ENCODE results near the gene DUSP6.

DUSP6 gene

GRCh38 chr12:89353188-89353822 lies 1.0 kb upstream of the DUSP6 start:
- Histone ChIP-seq H4K91ac (ENCODE audit: low read depth, low read length) (peak overlapping the region; percentile 94), H3K27me3 (ENCODE audit: insufficient read depth, low read length) (peaks cover 10% of the 10 kb centered on the region), H3K23ac (ENCODE audit: low read length) (no peak overlapping the region), H2BK12ac (ENCODE audit: low read length) (peak overlapping the region; percentile 42), H2BK120ac (ENCODE audit: insufficient read depth, low read length, poor library complexity) (peak overlapping the region; percentile 86), H3K79me2 (ENCODE audit: control insufficient read depth, insufficient read depth, low read length, poor library complexity) (peaks cover 18% of the 10 kb centered on the region), H3K4me1 (ENCODE audit: control insufficient read depth in 1 of 2, insufficient read depth in 2 of 2, low read length in 2 of 2) (peaks cover 15 to 19% of the 10 kb centered on the region in 2 experiments), H3K18ac (ENCODE audit: low read length) (peak overlapping the region; percentile 86), H3K4me3 (ENCODE audit: low read depth, low read length) (peak overlapping the region; percentile 79), H3K27ac (ENCODE audit: low read depth, low read length) (peak overlapping the region; percentile 96), H3K4ac (ENCODE audit: low read depth, low read length) (peak overlapping the region; percentile 66), H2AFZ (ENCODE audit: insufficient read depth, low read length, poor library complexity) (peak overlapping the region; percentile 84), H3K79me1 (ENCODE audit: low read length) (peaks cover 29% of the 10 kb centered on the region), H3K14ac (ENCODE audit: low read length) (peak overlapping the region; percentile 97), H3K9ac (ENCODE audit: low read length) (peak overlapping the region; percentile 89), H3K36me3 (ENCODE audit: control insufficient read depth in 1 of 2, insufficient read depth in 2 of 2, low read length in 2 of 2) (peaks cover 5 to 6% of the 10 kb centered on the region in 2 experiments), H4K12ac (ENCODE audit: low read depth, low read length) (peak overlapping the region; percentile 84), H2AK5ac (ENCODE audit: low read length) (peak overlapping the region; percentile 49), H2BK5ac (ENCODE audit: low read depth, low read length, poor library complexity) (peak overlapping the region; percentile 89), H4K8ac (ENCODE audit: low read depth, low read length) (peak overlapping the region; percentile 91), H3K9me3 (ENCODE audit: insufficient read depth, low read depth, low read length) (peaks cover 2% of the 10 kb centered on the region), H3K4me2 (ENCODE audit: low read length) (peak overlapping the region; percentile 89)
- no CpG with 5 or more reads among the region's 49 CpGs for WGBS (ENCODE audit: extremely low coverage, insufficient coverage, insufficient read length)
- peak in 1 of 2 donors; percentile 45 for DNase-seq

DNA sequence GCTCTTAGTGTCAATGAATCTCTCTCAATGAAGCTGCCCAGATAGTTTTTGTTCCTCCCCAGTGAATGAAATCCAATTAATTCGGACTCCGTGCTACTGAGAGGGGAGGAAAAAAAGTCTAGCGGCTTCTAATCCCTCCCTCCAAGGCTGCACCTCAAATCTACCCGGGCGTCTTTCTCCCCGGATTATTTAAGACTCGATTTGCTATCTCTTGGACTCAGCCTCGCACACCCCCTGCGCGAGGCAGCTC lies 134 bp downstream of the DUSP6 start:
- peak overlapping the region; percentile 3 for H4K8ac ChIP-seq (ENCODE audit: low read depth, low read length)
- H4K91ac ChIP-seq (ENCODE audit: low read depth, low read length), result no peak overlapping the region
- H2BK120ac ChIP-seq (ENCODE audit: insufficient read depth, low read length, poor library complexity), result no peak overlapping the region
- H3K79me2 ChIP-seq (ENCODE audit: control insufficient read depth, insufficient read depth, low read length, poor library complexity), result peaks cover 18% of the 10 kb centered on the region
- peaks cover 10% of the 10 kb centered on the region for H3K27me3 ChIP-seq (ENCODE audit: insufficient read depth, low read length)
- no peak overlapping the region for H3K23ac ChIP-seq (ENCODE audit: low read length)
- H2AK5ac ChIP-seq (ENCODE audit: low read length), result no peak overlapping the region
- no peak overlapping the region for H3K27ac ChIP-seq (ENCODE audit: low read depth, low read length)
- H3K14ac ChIP-seq (ENCODE audit: low read length), result no peak overlapping the region
- H4K12ac ChIP-seq (ENCODE audit: low read depth, low read length), result no peak overlapping the region
- no peak overlapping the region for H2AFZ ChIP-seq (ENCODE audit: insufficient read depth, low read length, poor library complexity)
- DNase-seq, result no peak
- H3K18ac ChIP-seq (ENCODE audit: low read length), result no peak overlapping the region
- H3K4me2 ChIP-seq (ENCODE audit: low read length), result peak overlapping the region; percentile 89
- H2BK5ac ChIP-seq (ENCODE audit: low read depth, low read length, poor library complexity), result no peak overlapping the region
- peaks cover 5 to 6% of the 10 kb centered on the region in 2 experiments for H3K36me3 ChIP-seq (ENCODE audit: control insufficient read depth in 1 of 2, insufficient read depth in 2 of 2, low read length in 2 of 2)
- peak overlapping the region; percentile 85 for H3K9ac ChIP-seq (ENCODE audit: low read length)
- H3K4ac ChIP-seq (ENCODE audit: low read depth, low read length), result no peak overlapping the region
- peak overlapping the region; percentile 88 for H3K4me3 ChIP-seq (ENCODE audit: low read depth, low read length)
- no peaks in the 10 kb centered on the region for H3K9me3 ChIP-seq (ENCODE audit: insufficient read depth, low read depth, low read length)
- WGBS (ENCODE audit: extremely low coverage, insufficient coverage, insufficient read length), result no CpG with 5 or more reads among the region's 10 CpGs
- H3K79me1 ChIP-seq (ENCODE audit: low read length), result peaks cover 29% of the 10 kb centered on the region
- no peak overlapping the region for H2BK12ac ChIP-seq (ENCODE audit: low read length)
- peaks cover 15 to 19% of the 10 kb centered on the region in 2 experiments for H3K4me1 ChIP-seq (ENCODE audit: control insufficient read depth in 1 of 2, insufficient read depth in 2 of 2, low read length in 2 of 2)

DNA sequence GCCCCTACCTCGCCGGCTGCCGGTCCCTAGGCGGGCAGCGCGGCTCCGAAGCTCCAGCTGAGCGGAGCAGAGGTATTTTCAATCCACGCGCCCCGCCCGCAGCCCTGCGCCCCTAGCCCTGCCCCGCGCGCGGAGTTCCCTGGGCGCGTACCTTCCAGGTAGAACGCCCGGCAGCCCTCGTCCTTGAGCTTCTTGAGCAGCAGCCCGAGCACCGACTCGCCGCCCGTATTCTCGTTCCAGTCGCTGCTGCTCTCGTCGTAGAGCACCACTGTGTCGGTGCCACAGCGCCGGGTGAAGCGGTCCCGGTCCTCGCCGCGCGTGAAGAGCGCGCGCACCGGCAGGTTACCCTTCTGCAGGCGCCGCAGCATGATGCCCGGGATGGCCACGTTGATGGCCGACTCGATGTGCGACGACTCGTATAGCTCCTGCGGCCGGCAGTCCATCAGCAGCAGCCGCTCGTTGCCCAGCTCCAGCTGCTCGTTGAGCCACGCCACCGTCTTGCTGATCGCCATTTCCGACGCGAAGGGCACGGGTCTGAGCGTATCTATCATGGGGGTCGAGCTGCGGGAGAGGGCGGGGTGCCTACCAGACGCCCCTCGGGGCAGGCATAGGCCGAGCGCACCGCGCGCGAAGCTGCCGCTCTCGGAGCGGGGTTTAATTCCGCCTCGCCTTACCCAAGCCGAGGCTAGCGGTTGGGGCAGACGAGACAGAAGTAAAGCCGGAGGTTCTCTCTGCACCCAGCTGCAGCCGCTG lies 636 bp downstream of the DUSP6 start:
- Histone ChIP-seq H3K36me3 (ENCODE audit: control insufficient read depth in 1 of 2, insufficient read depth in 2 of 2, low read length in 2 of 2) (peaks cover 5 to 6% of the 10 kb centered on the region in 2 experiments), H2AK5ac (ENCODE audit: low read length) (no peak overlapping the region), H3K27ac (ENCODE audit: low read depth, low read length) (no peak overlapping the region), H2AFZ (ENCODE audit: insufficient read depth, low read length, poor library complexity) (peak overlapping the region; percentile 56), H3K4ac (ENCODE audit: low read depth, low read length) (peak overlapping the region; percentile 49), H4K91ac (ENCODE audit: low read depth, low read length) (peak overlapping the region; percentile 37), H3K4me3 (ENCODE audit: low read depth, low read length) (peak overlapping the region; percentile 88), H3K9ac (ENCODE audit: low read length) (peak overlapping the region; percentile 85), H3K4me2 (ENCODE audit: low read length) (peak overlapping the region; percentile 89), H3K79me1 (ENCODE audit: low read length) (peaks cover 29% of the 10 kb centered on the region), H2BK120ac (ENCODE audit: insufficient read depth, low read length, poor library complexity) (peak overlapping the region; percentile 3), H3K27me3 (ENCODE audit: insufficient read depth, low read length) (peaks cover 10% of the 10 kb centered on the region), H4K12ac (ENCODE audit: low read depth, low read length) (no peak overlapping the region), H2BK12ac (ENCODE audit: low read length) (peak overlapping the region; percentile 4), H2BK5ac (ENCODE audit: low read depth, low read length, poor library complexity) (peak overlapping the region; percentile 13), H3K18ac (ENCODE audit: low read length) (peak overlapping the region; percentile 24), H3K79me2 (ENCODE audit: control insufficient read depth, insufficient read depth, low read length, poor library complexity) (peaks cover 18% of the 10 kb centered on the region), H3K14ac (ENCODE audit: low read length) (peak overlapping the region; percentile 66), H4K8ac (ENCODE audit: low read depth, low read length) (peak overlapping the region; percentile 3), H3K9me3 (ENCODE audit: insufficient read depth, low read depth, low read length) (no peaks in the 10 kb centered on the region), H3K4me1 (ENCODE audit: control insufficient read depth in 1 of 2, insufficient read depth in 2 of 2, low read length in 2 of 2) (peaks cover 15 to 19% of the 10 kb centered on the region in 2 experiments), H3K23ac (ENCODE audit: low read length) (peak overlapping the region; percentile 69)
- WGBS (ENCODE audit: extremely low coverage, insufficient coverage, insufficient read length), result no CpG with 5 or more reads among the region's 87 CpGs
- peak; percentile 31 to 66 for DNase-seq

GRCh38 chr12:89350630-89351488 lies 1.4 kb downstream of the DUSP6 start:
- peak overlapping the region; percentile 88 for H3K4me3 ChIP-seq (ENCODE audit: low read depth, low read length)
- H2BK120ac ChIP-seq (ENCODE audit: insufficient read depth, low read length, poor library complexity), result no peak overlapping the region
- no peak overlapping the region for H4K91ac ChIP-seq (ENCODE audit: low read depth, low read length)
- H3K4me2 ChIP-seq (ENCODE audit: low read length), result peak overlapping the region; percentile 89
- H3K79me2 ChIP-seq (ENCODE audit: control insufficient read depth, insufficient read depth, low read length, poor library complexity), result peaks cover 18% of the 10 kb centered on the region
- peaks cover 29% of the 10 kb centered on the region for H3K79me1 ChIP-seq (ENCODE audit: low read length)
- H3K9ac ChIP-seq (ENCODE audit: low read length), result peak overlapping the region; percentile 85
- H3K4me1 ChIP-seq (ENCODE audit: control insufficient read depth in 1 of 2, insufficient read depth in 2 of 2, low read length in 2 of 2), result peaks cover 15 to 20% of the 10 kb centered on the region in 2 experiments
- peak overlapping the region; percentile 3 for H4K8ac ChIP-seq (ENCODE audit: low read depth, low read length)
- no peak overlapping the region for H2BK12ac ChIP-seq (ENCODE audit: low read length)
- peak overlapping the region; percentile 56 for H2AFZ ChIP-seq (ENCODE audit: insufficient read depth, low read length, poor library complexity)
- no peak overlapping the region for H2AK5ac ChIP-seq (ENCODE audit: low read length)
- no peak overlapping the region for H4K12ac ChIP-seq (ENCODE audit: low read depth, low read length)
- H3K4ac ChIP-seq (ENCODE audit: low read depth, low read length), result peak overlapping the region; percentile 49
- peak overlapping the region; percentile 66 for H3K14ac ChIP-seq (ENCODE audit: low read length)
- H3K27me3 ChIP-seq (ENCODE audit: insufficient read depth, low read length), result peaks cover 10% of the 10 kb centered on the region
- no peak for DNase-seq
- peak overlapping the region; percentile 24 for H3K18ac ChIP-seq (ENCODE audit: low read length)
- H3K23ac ChIP-seq (ENCODE audit: low read length), result no peak overlapping the region
- H3K9me3 ChIP-seq (ENCODE audit: insufficient read depth, low read depth, low read length), result no peaks in the 10 kb centered on the region
- H3K27ac ChIP-seq (ENCODE audit: low read depth, low read length), result no peak overlapping the region
- H3K36me3 ChIP-seq (ENCODE audit: control insufficient read depth in 1 of 2, insufficient read depth in 2 of 2, low read length in 2 of 2), result peaks cover 5 to 6% of the 10 kb centered on the region in 2 experiments
- no CpG with 5 or more reads among the region's 51 CpGs for WGBS (ENCODE audit: extremely low coverage, insufficient coverage, insufficient read length)
- no peak overlapping the region for H2BK5ac ChIP-seq (ENCODE audit: low read depth, low read length, poor library complexity)

Measured in trophoblast cell (in vitro differentiated cells and primary cell).